ENCODE measurements around the gene TNPO1. TPM values are rescaled to one million over a fixed set of nuclear protein-coding genes. Genes with fewer than 3 reads are reported as not detected.

Gene TNPO1
- total and polyA plus RNA-seq, 9 of the 15 experiments (the other 6 are each of a cell fraction or from before 2014, with no cell fraction given), result 20.8 to 176 (median 97.9) TPM

DNA sequence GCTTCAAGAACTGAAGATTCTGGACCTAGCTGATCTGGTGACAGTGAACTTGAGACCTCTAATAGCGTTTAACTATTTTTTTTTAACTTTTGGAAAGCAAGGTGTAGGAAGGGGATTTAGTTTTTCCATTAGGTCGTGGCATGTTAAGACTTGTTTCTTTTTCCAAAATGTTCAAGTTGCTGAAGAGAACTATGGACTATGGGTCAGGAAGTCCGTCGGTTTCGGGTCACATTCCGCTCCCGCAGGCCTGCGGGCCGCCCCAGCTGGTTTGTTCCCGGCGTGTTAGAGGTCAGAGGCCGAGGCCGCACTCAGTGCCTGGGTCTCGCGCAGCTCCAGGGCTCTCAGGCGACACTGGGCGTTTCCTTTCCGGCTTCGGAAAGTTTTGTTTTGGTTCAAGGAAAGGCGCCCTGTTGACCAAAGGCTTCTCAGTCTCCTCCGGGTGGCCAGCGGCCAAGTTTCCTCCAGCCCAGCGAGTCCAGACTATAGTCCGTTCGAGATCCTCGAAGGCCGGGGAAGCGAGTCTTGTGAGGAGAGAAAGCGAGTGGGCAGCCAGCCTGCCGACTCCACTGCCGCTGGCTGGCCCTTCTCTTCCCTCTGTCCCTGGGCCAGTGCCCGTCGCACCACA lies 138.8 kb downstream of the TNPO1 start (continued):
- TF ChIP-seq NFRKB (IDR thresholded peaks at IDR 0.05; ENCODE audit: low read depth) (0 out of 2 replicates have a peak, but pooled peaks have one; percentile 31), JUNB (CRISPR knock-in tag; conservative IDR thresholded peaks at IDR 0.05) (no peak), SMAD1 (IDR thresholded peaks at IDR 0.05; ENCODE audit: low read depth, low read length, partially characterized antibody) (no peak), ETV5 (CRISPR knock-in tag; IDR thresholded peaks at IDR 0.05; ENCODE audit: low read depth) (0 out of 2 replicates have a peak, but pooled peaks have one; percentile 7), ZNF212 (CRISPR knock-in tag; IDR thresholded peaks at IDR 0.05) (no peak), KDM1A (IDR thresholded peaks at IDR 0.05) (no peak), DMBX1 (CRISPR knock-in tag; IDR thresholded peaks at IDR 0.05; ENCODE audit: borderline replicate concordance) (0 out of 2 replicates have a peak, but pooled peaks have one; percentile 29), PPARD (CRISPR knock-in tag; IDR thresholded peaks at IDR 0.05) (no peak), ZNF584 (CRISPR knock-in tag; IDR thresholded peaks at IDR 0.05; ENCODE audit: low read depth) (no peak), CREM (IDR thresholded peaks at IDR 0.05; ENCODE audit: low read depth) (0 out of 2 replicates have a peak, but pooled peaks have one; percentile 23), NONO (IDR thresholded peaks at IDR 0.05; ENCODE audit: low read depth in 2 of 2, low read length in 1 of 2) (no peak; a peak in 1 of 4 replicates), ERF (CRISPR knock-in tag; IDR thresholded peaks at IDR 0.05) (no peak), ZNF121 (CRISPR knock-in tag; conservative IDR thresholded peaks at IDR 0.05) (no peak), BDP1 (IDR thresholded peaks at IDR 0.05; ENCODE audit: insufficient read depth, insufficient read length) (no peak)
- TF ChIP-seq, protein P1, sequence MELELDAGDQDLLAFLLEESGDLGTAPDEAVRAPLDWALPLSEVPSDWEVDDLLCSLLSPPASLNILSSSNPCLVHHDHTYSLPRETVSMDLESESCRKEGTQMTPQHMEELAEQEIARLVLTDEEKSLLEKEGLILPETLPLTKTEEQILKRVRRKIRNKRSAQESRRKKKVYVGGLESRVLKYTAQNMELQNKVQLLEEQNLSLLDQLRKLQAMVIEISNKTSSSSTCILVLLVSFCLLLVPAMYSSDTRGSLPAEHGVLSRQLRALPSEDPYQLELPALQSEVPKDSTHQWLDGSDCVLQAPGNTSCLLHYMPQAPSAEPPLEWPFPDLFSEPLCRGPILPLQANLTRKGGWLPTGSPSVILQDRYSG (tag; conservative IDR thresholded peaks at IDR 0.05; ENCODE audit: low read depth), result no peak
- TF ChIP-seq, protein P2, sequence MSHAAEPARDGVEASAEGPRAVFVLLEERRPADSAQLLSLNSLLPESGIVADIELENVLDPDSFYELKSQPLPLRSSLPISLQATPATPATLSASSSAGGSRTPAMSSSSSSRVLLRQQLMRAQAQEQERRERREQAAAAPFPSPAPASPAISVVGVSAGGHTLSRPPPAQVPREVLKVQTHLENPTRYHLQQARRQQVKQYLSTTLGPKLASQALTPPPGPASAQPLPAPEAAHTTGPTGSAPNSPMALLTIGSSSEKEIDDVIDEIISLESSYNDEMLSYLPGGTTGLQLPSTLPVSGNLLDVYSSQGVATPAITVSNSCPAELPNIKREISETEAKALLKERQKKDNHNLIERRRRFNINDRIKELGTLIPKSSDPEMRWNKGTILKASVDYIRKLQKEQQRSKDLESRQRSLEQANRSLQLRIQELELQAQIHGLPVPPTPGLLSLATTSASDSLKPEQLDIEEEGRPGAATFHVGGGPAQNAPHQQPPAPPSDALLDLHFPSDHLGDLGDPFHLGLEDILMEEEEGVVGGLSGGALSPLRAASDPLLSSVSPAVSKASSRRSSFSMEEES (CRISPR knock-in tag; IDR thresholded peaks at IDR 0.05), result no peak
- TF ChIP-seq, protein P3, sequence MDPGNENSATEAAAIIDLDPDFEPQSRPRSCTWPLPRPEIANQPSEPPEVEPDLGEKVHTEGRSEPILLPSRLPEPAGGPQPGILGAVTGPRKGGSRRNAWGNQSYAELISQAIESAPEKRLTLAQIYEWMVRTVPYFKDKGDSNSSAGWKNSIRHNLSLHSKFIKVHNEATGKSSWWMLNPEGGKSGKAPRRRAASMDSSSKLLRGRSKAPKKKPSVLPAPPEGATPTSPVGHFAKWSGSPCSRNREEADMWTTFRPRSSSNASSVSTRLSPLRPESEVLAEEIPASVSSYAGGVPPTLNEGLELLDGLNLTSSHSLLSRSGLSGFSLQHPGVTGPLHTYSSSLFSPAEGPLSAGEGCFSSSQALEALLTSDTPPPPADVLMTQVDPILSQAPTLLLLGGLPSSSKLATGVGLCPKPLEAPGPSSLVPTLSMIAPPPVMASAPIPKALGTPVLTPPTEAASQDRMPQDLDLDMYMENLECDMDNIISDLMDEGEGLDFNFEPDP (CRISPR knock-in tag; IDR thresholded peaks at IDR 0.05), result no peak
- TF ChIP-seq, protein P4, sequence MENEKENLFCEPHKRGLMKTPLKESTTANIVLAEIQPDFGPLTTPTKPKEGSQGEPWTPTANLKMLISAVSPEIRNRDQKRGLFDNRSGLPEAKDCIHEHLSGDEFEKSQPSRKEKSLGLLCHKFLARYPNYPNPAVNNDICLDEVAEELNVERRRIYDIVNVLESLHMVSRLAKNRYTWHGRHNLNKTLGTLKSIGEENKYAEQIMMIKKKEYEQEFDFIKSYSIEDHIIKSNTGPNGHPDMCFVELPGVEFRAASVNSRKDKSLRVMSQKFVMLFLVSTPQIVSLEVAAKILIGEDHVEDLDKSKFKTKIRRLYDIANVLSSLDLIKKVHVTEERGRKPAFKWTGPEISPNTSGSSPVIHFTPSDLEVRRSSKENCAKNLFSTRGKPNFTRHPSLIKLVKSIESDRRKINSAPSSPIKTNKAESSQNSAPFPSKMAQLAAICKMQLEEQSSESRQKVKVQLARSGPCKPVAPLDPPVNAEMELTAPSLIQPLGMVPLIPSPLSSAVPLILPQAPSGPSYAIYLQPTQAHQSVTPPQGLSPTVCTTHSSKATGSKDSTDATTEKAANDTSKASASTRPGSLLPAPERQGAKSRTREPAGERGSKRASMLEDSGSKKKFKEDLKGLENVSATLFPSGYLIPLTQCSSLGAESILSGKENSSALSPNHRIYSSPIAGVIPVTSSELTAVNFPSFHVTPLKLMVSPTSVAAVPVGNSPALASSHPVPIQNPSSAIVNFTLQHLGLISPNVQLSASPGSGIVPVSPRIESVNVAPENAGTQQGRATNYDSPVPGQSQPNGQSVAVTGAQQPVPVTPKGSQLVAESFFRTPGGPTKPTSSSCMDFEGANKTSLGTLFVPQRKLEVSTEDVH (IDR thresholded peaks at IDR 0.05; ENCODE audit: low read depth, partially characterized antibody), result no peak
- TF ChIP-seq, protein P5, sequence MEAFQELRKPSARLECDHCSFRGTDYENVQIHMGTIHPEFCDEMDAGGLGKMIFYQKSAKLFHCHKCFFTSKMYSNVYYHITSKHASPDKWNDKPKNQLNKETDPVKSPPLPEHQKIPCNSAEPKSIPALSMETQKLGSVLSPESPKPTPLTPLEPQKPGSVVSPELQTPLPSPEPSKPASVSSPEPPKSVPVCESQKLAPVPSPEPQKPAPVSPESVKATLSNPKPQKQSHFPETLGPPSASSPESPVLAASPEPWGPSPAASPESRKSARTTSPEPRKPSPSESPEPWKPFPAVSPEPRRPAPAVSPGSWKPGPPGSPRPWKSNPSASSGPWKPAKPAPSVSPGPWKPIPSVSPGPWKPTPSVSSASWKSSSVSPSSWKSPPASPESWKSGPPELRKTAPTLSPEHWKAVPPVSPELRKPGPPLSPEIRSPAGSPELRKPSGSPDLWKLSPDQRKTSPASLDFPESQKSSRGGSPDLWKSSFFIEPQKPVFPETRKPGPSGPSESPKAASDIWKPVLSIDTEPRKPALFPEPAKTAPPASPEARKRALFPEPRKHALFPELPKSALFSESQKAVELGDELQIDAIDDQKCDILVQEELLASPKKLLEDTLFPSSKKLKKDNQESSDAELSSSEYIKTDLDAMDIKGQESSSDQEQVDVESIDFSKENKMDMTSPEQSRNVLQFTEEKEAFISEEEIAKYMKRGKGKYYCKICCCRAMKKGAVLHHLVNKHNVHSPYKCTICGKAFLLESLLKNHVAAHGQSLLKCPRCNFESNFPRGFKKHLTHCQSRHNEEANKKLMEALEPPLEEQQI (IDR thresholded peaks at IDR 0.05), result no peak
